GM12872 (cell line): ENCODE results near the gene SATB2.
A peak's percentile ranks its signal among the peaks of the same experiment; 100 is the strongest.

Experiments used
- CTCF ChIP-seq: IDR thresholded peaks from 3 replicates; pipeline ENCODE4 v1.5.1; 2011; ENCODE audit warnings: low read depth, mild to moderate bottlenecking, low read length, moderate library complexity; ENCODE audit not compliant: insufficient read depth

SATB2 gene

GRCh38 chr2:199485732-199486335, 28.1 kb upstream of the SATB2 start:
- peak; percentile 67 for TF ChIP-seq CTCF

GRCh38 chr2:199484927-199485326, 27.2 kb upstream of the SATB2 start:
- TF ChIP-seq CTCF: no peak

GRCh38 chr2:199480966-199481365, 23.2 kb upstream of the SATB2 start:
- no peak for TF ChIP-seq CTCF

- TF ChIP-seq CTCF: no peak
Observed at GRCh38 chr2:199477277-199477834, 19.6 kb upstream of the SATB2 start.

- TF ChIP-seq CTCF: peak; percentile 70
Observed at GRCh38 chr2:199471443-199472057, 13.8 kb upstream of the SATB2 start.

GRCh38 chr2:199470672-199471442, 13.1 kb upstream of the SATB2 start:
- TF ChIP-seq CTCF: no peak

GRCh38 chr2:199470361-199470671, 12.6 kb upstream of the SATB2 start:
- TF ChIP-seq CTCF: no peak
